OCI-LY1 (cell line): ENCODE results near the gene CARNS1.

Source experiments
- CTCF ChIP-seq: fragments of 200-600 bp; sonication (generic), shearing (Covaris generic); IDR thresholded peaks from 2 replicates; pipeline ENCODE4 v1.5.1; 2017; ENCODE audit warnings: mild to moderate bottlenecking, antibody characterized with exemption, low read length, moderate library complexity, mixed read lengths
- EZH2 ChIP-seq: fragments of 200-600 bp; sonication (generic), shearing (Covaris generic); IDR thresholded peaks from 2 replicates; pipeline ENCODE4 v1.8.0; 2017; ENCODE audit warnings: borderline replicate concordance, mixed run types, mild to moderate bottlenecking, antibody characterized with exemption, low read length, moderate library complexity, mixed read lengths

GRCh38 chr11:67457453-67457852 is 42.0 kb downstream of the CARNS1 start:
- TF ChIP-seq CTCF = no peak
- TF ChIP-seq EZH2 = no peak
